WTC11 (cell line): ENCODE data around the gene CRIP2.

Source experiments
- JAZF1 ChIP-seq: fragments of 250-450 bp; sonication (Bioruptor Pico); IDR thresholded peaks from 2 replicates; pipeline ENCODE4 v1.9.0; 2021; ENCODE audit warnings: moderate library complexity, mild to moderate bottlenecking, inconsistent platforms
- PRDM15 ChIP-seq: sonication (generic); formaldehyde crosslinking; IDR thresholded peaks from 2 replicates; pipeline ENCODE4 v1.8.0; 2022; ENCODE audit warnings: missing genetic modification reagents
- USF1 ChIP-seq: sonication (generic); formaldehyde crosslinking; IDR thresholded peaks from 2 replicates; pipeline ENCODE4 v1.8.0; 2022; ENCODE audit warnings: mild to moderate bottlenecking, missing genetic modification reagents
- ZSCAN18 ChIP-seq: fragments of 250-450 bp; sonication (Bioruptor Pico); IDR thresholded peaks from 2 replicates; pipeline ENCODE4 v2.1.2; 2022; ENCODE audit warnings: mild to moderate bottlenecking, moderate library complexity
- TF ChIP-seq, protein P1 (sequence below): fragments of 200-600 bp; IDR thresholded peaks from 2 replicates; pipeline ENCODE4 v1.8.0; 2022; ENCODE audit warnings: antibody characterized with exemption

- TF ChIP-seq ZSCAN18 (CRISPR knock-in tag) (no peak), JAZF1 (CRISPR knock-in tag) (no peak), USF1 (no peak), PRDM15 (CRISPR knock-in tag) (no peak)
- TF ChIP-seq, protein P1, sequence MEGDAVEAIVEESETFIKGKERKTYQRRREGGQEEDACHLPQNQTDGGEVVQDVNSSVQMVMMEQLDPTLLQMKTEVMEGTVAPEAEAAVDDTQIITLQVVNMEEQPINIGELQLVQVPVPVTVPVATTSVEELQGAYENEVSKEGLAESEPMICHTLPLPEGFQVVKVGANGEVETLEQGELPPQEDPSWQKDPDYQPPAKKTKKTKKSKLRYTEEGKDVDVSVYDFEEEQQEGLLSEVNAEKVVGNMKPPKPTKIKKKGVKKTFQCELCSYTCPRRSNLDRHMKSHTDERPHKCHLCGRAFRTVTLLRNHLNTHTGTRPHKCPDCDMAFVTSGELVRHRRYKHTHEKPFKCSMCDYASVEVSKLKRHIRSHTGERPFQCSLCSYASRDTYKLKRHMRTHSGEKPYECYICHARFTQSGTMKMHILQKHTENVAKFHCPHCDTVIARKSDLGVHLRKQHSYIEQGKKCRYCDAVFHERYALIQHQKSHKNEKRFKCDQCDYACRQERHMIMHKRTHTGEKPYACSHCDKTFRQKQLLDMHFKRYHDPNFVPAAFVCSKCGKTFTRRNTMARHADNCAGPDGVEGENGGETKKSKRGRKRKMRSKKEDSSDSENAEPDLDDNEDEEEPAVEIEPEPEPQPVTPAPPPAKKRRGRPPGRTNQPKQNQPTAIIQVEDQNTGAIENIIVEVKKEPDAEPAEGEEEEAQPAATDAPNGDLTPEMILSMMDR: no peak
These were observed 34.1 kb upstream of the CRIP2 start for GRCh38 chr14:105440554-105440900.
